ENCODE results near the gene RSPH9. TPM values are rescaled to one million over a fixed set of nuclear protein-coding genes. Genes with fewer than 3 reads are reported as not detected.

Gene RSPH9
- total and polyA plus RNA-seq, 2 experiments from 2014 or later = 0.10 to 0.39 TPM

- Histone ChIP-seq H4K20me1 (replicated peaks; ENCODE audit: insufficient read depth) (no peaks in the 10 kb centered on the region; the same call in 1 of the 2 replicates), H3F3A (replicated peaks; ENCODE audit: low read depth) (no peaks in the 10 kb centered on the region), H2AFZ (no peak overlapping the region), H3K4me2 (no peak overlapping the region), H3K4me3 (no peak overlapping the region), H3K9me2 (ENCODE audit: insufficient read depth) (no peaks in the 10 kb centered on the region), H3K27ac (ENCODE audit: low read depth) (no peak overlapping the region), H3K27me3 (ENCODE audit: insufficient read depth) (no peaks in the 10 kb centered on the region), H3K36me3 (ENCODE audit: insufficient read depth) (peaks cover 8% of the 10 kb centered on the region; the same call in 1 of the 2 replicates), H3K79me2 (replicated peaks; ENCODE audit: insufficient read depth) (no peaks in the 10 kb centered on the region), H3K4me1 (ENCODE audit: insufficient read depth) (no peaks in the 10 kb centered on the region)
- Mint-ChIP-seq H3K27me3 (ENCODE audit: insufficient read depth, low read depth, poor library complexity) (peaks cover 2% of the 10 kb centered on the region), H3K9me3 (no peaks in the 10 kb centered on the region; the same call in 2 of the 3 replicates), H3K36me3 (ENCODE audit: low read depth) (peaks cover 16% of the 10 kb centered on the region; the same call in 2 of the 3 replicates), H3K4me1 (no peaks in the 10 kb centered on the region), H3K27ac (no peak overlapping the region), H3K4me3 (no peak overlapping the region)
- ATAC-seq (no peak), DNase-seq (ENCODE audit: low spot score) (no peak)
- no peak for TF ChIP-seq ZNF331 (CRISPR knock-in tag; IDR thresholded peaks at IDR 0.05; ENCODE audit: low read depth)
- TF ChIP-seq JUNB (IDR thresholded peaks at IDR 0.05; ENCODE audit: unreplicated experiment) = no peak
- TF ChIP-seq EZH2 (IDR thresholded peaks at IDR 0.05; ENCODE audit: low read depth, unreplicated experiment) = no peak
- no peak for TF ChIP-seq ZNF114 (CRISPR knock-in tag; IDR thresholded peaks at IDR 0.05)
- TF ChIP-seq, protein P1, sequence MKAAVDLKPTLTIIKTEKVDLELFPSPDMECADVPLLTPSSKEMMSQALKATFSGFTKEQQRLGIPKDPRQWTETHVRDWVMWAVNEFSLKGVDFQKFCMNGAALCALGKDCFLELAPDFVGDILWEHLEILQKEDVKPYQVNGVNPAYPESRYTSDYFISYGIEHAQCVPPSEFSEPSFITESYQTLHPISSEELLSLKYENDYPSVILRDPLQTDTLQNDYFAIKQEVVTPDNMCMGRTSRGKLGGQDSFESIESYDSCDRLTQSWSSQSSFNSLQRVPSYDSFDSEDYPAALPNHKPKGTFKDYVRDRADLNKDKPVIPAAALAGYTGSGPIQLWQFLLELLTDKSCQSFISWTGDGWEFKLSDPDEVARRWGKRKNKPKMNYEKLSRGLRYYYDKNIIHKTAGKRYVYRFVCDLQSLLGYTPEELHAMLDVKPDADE (IDR thresholded peaks at IDR 0.05) = no peak
- TF ChIP-seq, protein P2, sequence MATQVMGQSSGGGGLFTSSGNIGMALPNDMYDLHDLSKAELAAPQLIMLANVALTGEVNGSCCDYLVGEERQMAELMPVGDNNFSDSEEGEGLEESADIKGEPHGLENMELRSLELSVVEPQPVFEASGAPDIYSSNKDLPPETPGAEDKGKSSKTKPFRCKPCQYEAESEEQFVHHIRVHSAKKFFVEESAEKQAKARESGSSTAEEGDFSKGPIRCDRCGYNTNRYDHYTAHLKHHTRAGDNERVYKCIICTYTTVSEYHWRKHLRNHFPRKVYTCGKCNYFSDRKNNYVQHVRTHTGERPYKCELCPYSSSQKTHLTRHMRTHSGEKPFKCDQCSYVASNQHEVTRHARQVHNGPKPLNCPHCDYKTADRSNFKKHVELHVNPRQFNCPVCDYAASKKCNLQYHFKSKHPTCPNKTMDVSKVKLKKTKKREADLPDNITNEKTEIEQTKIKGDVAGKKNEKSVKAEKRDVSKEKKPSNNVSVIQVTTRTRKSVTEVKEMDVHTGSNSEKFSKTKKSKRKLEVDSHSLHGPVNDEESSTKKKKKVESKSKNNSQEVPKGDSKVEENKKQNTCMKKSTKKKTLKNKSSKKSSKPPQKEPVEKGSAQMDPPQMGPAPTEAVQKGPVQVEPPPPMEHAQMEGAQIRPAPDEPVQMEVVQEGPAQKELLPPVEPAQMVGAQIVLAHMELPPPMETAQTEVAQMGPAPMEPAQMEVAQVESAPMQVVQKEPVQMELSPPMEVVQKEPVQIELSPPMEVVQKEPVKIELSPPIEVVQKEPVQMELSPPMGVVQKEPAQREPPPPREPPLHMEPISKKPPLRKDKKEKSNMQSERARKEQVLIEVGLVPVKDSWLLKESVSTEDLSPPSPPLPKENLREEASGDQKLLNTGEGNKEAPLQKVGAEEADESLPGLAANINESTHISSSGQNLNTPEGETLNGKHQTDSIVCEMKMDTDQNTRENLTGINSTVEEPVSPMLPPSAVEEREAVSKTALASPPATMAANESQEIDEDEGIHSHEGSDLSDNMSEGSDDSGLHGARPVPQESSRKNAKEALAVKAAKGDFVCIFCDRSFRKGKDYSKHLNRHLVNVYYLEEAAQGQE (IDR thresholded peaks at IDR 0.05; ENCODE audit: unreplicated experiment) = no peak
- TF ChIP-seq NANOG (IDR thresholded peaks at IDR 0.05; ENCODE audit: borderline replicate concordance) = no peak
- TF ChIP-seq, protein P3, sequence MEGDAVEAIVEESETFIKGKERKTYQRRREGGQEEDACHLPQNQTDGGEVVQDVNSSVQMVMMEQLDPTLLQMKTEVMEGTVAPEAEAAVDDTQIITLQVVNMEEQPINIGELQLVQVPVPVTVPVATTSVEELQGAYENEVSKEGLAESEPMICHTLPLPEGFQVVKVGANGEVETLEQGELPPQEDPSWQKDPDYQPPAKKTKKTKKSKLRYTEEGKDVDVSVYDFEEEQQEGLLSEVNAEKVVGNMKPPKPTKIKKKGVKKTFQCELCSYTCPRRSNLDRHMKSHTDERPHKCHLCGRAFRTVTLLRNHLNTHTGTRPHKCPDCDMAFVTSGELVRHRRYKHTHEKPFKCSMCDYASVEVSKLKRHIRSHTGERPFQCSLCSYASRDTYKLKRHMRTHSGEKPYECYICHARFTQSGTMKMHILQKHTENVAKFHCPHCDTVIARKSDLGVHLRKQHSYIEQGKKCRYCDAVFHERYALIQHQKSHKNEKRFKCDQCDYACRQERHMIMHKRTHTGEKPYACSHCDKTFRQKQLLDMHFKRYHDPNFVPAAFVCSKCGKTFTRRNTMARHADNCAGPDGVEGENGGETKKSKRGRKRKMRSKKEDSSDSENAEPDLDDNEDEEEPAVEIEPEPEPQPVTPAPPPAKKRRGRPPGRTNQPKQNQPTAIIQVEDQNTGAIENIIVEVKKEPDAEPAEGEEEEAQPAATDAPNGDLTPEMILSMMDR (conservative IDR thresholded peaks at IDR 0.05; ENCODE audit: low read depth in 2 of 2) = no peak
- no peak for TF ChIP-seq CREB1 (CRISPR knock-in tag; IDR thresholded peaks at IDR 0.05; ENCODE audit: low read depth)
- TF ChIP-seq, protein P4, sequence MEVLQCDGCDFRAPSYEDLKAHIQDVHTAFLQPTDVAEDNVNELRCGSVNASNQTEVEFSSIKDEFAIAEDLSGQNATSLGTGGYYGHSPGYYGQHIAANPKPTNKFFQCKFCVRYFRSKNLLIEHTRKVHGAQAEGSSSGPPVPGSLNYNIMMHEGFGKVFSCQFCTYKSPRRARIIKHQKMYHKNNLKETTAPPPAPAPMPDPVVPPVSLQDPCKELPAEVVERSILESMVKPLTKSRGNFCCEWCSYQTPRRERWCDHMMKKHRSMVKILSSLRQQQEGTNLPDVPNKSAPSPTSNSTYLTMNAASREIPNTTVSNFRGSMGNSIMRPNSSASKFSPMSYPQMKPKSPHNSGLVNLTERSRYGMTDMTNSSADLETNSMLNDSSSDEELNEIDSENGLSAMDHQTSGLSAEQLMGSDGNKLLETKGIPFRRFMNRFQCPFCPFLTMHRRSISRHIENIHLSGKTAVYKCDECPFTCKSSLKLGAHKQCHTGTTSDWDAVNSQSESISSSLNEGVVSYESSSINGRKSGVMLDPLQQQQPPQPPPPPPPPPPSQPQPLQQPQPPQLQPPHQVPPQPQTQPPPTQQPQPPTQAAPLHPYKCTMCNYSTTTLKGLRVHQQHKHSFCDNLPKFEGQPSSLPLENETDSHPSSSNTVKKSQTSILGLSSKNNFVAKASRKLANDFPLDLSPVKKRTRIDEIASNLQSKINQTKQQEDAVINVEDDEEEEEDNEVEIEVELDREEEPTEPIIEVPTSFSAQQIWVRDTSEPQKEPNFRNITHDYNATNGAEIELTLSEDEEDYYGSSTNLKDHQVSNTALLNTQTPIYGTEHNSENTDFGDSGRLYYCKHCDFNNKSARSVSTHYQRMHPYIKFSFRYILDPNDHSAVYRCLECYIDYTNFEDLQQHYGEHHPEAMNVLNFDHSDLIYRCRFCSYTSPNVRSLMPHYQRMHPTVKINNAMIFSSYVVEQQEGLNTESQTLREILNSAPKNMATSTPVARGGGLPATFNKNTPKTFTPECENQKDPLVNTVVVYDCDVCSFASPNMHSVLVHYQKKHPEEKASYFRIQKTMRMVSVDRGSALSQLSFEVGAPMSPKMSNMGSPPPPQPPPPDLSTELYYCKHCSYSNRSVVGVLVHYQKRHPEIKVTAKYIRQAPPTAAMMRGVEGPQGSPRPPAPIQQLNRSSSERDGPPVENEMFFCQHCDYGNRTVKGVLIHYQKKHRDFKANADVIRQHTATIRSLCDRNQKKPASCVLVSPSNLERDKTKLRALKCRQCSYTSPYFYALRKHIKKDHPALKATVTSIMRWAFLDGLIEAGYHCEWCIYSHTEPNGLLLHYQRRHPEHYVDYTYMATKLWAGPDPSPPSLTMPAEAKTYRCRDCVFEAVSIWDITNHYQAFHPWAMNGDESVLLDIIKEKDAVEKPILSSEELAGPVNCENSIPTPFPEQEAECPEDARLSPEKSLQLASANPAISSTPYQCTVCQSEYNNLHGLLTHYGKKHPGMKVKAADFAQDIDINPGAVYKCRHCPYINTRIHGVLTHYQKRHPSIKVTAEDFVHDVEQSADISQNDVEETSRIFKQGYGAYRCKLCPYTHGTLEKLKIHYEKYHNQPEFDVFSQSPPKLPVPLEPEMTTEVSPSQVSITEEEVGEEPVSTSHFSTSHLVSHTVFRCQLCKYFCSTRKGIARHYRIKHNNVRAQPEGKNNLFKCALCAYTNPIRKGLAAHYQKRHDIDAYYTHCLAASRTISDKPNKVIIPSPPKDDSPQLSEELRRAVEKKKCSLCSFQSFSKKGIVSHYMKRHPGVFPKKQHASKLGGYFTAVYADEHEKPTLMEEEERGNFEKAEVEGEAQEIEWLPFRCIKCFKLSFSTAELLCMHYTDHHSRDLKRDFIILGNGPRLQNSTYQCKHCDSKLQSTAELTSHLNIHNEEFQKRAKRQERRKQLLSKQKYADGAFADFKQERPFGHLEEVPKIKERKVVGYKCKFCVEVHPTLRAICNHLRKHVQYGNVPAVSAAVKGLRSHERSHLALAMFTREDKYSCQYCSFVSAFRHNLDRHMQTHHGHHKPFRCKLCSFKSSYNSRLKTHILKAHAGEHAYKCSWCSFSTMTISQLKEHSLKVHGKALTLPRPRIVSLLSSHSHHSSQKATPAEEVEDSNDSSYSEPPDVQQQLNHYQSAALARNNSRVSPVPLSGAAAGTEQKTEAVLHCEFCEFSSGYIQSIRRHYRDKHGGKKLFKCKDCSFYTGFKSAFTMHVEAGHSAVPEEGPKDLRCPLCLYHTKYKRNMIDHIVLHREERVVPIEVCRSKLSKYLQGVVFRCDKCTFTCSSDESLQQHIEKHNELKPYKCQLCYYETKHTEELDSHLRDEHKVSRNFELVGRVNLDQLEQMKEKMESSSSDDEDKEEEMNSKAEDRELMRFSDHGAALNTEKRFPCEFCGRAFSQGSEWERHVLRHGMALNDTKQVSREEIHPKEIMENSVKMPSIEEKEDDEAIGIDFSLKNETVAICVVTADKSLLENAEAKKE (CRISPR knock-in tag; IDR thresholded peaks at IDR 0.05) = no peak
- no peak for TF ChIP-seq POLR2AphosphoS5 (IDR thresholded peaks at IDR 0.05; ENCODE audit: low read depth)
- TF ChIP-seq EZH2phosphoT487 (IDR thresholded peaks at IDR 0.05; ENCODE audit: unreplicated experiment) = no peak
- TF ChIP-seq STAT1 (IDR thresholded peaks at IDR 0.05; ENCODE audit: unreplicated experiment) = no peak
Measured at GRCh38 chr6:43610431-43610830, 34.4 kb upstream of the RSPH9 start.

All from GM23338 (cell line).